CD4-positive, alpha-beta T cell (primary cell): Measurements from ENCODE around the gene BTBD2. TPM values are rescaled to one million over a fixed set of nuclear protein-coding genes. Genes with fewer than 3 reads are reported as not detected.

ENCODE experiments used
- ATAC-seq: fragments of 200-7000 bp; cut with Tn5 transposase; one replicate; pipeline ENCODE4 v1.10.0; 2022; ENCODE audit warnings: mild to moderate bottlenecking; ENCODE audit not compliant: poor library complexity
- CTCF ChIA-PET: fragments of 350-600 bp; sonication (Branson Sonifier 250); formaldehyde crosslinking; loops from one replicate; lab custom pipeline; 2021; ENCODE audit warnings: antibody characterized with exemption, inconsistent platforms; lab: Charles Lee
- POLR2A ChIA-PET: fragments of 350-600 bp; sonication (Branson Sonifier 250); formaldehyde crosslinking; loops from one replicate; lab custom pipeline; 2021; ENCODE audit warnings: antibody characterized with exemption, inconsistent platforms; lab: Charles Lee
- DNase-seq, 14 experiments: peaks; one replicate each; pipeline ENCODE4 v3.0.0-alpha.2; 2013 to 2020; ENCODE audit warnings: mixed read lengths in 2 of 14
- H3K27ac ChIP-seq, 2 donors: one replicate each; pipeline versions ENCODE4 v1.5.1 to v1.7.0; 2013; ENCODE audit warnings: low read length in 2 of 2, low read depth in 1 of 2, mild to moderate bottlenecking in 1 of 2
- H3K27me3 ChIP-seq, 2 experiments: 1 replicate in 1 of 2; 2 replicates in 1 of 2; pipeline versions ENCODE4 v1.6.1 to v1.7.0; 2013; ENCODE audit warnings: low read length in 2 of 2, control low read depth in 1 of 2, mild to moderate bottlenecking in 1 of 2, moderate library complexity in 1 of 2; ENCODE audit not compliant: insufficient read depth in 2 of 2, control insufficient read depth in 1 of 2
- H3K36me3 ChIP-seq: one replicate; pipeline ENCODE4 v1.6.1; 2013; ENCODE audit warnings: low read length, control low read depth; ENCODE audit not compliant: insufficient read depth
- H3K4me1 ChIP-seq: one replicate; pipeline ENCODE4 v1.6.1; 2013; ENCODE audit warnings: low read length, control low read depth; ENCODE audit not compliant: insufficient read depth
- H3K4me3 ChIP-seq: one replicate; pipeline ENCODE4 v1.5.1; 2013; ENCODE audit warnings: mild to moderate bottlenecking, low read length, moderate library complexity
- H3K9me3 ChIP-seq, 2 experiments: 1 replicate in 1 of 2; 2 replicates in 1 of 2; pipeline versions ENCODE4 v1.6.1 to v1.7.0; 2013; ENCODE audit warnings: low read length in 2 of 2, mild to moderate bottlenecking in 2 of 2, control low read depth in 1 of 2, moderate library complexity in 1 of 2; ENCODE audit not compliant: control insufficient read depth in 1 of 2, insufficient read depth in 1 of 2
- H3K27ac Mint-ChIP-seq: one replicate; pipeline ENCODE4 v1.8.0; 2020; ENCODE audit warnings: mixed read lengths
- H3K27me3 Mint-ChIP-seq: one replicate; pipeline ENCODE4 v1.8.0; 2021; ENCODE audit warnings: mixed read lengths
- H3K36me3 Mint-ChIP-seq: one replicate; pipeline ENCODE4 v1.8.0; 2021; ENCODE audit warnings: low read depth, mixed read lengths
- H3K4me1 Mint-ChIP-seq: one replicate; pipeline ENCODE4 v1.8.0; 2021; ENCODE audit warnings: low read depth, mixed read lengths
- H3K4me3 Mint-ChIP-seq: one replicate; pipeline ENCODE4 v1.8.0; 2020; ENCODE audit warnings: mild to moderate bottlenecking, mixed read lengths
- H3K9me3 Mint-ChIP-seq: one replicate; pipeline ENCODE4 v1.8.0; 2020; ENCODE audit warnings: mixed read lengths
- intact Hi-C, 2 experiments: fragments of 100-400 bp; cut with DNase I in 1 of 2; cut with micrococcal nuclease in 1 of 2; formaldehyde crosslinking; loops; one replicate each; pipeline versions ENCODE4 v1.15.1 to v1.9.0; 2023 to 2025; cut with DNase I, micrococcal nuclease
- total RNA-seq, 174 experiments: library from RNA in 2 of 174; stranded (reverse) in 2 of 174; gene quantifications; one replicate each; pipeline ENCODE4 v1.2.3 and lab custom pipeline; 2021 to 2026
- TF ChIP-seq, protein P1 (sequence below): fragments of 200-600 bp; IDR thresholded peaks from one replicate; pipeline ENCODE4 v1.8.0; 2022; ENCODE audit warnings: antibody characterized with exemption, mild to moderate bottlenecking

BTBD2 gene
- total RNA-seq, 2 experiments from 2014 or later: 44.4 to 44.9 TPM

DNA sequence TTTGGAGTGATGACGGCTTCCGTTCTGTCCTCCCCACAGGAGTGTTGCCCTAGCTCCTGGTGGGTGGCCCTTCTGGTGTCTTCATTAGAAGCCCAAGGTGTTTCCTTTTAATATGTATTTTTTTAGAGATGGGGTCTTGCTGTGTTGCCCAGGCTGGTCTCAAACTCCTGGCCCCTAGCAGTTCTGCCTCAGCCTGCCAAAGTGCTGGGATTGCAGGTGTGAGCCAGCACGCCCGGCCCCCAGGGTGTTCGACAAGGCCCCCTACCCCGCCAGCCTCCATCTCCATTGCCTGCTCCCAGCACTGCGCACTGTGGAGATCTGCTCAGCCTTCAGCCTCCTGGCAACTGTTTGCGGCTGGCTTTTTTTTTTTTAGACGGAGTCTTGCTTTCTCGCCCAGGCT lies 31.2 kb downstream of the BTBD2 start:
- Mint-ChIP-seq H3K27ac (no peak overlapping the region), H3K27me3 (no peaks in the 10 kb centered on the region), H3K9me3 (no peaks in the 10 kb centered on the region), H3K36me3 (peaks cover 53% of the 10 kb centered on the region), H3K4me3 (no peak overlapping the region), H3K4me1 (no peaks in the 10 kb centered on the region)
- no peak overlapping the region for H3K27ac ChIP-seq
- no peaks in the 10 kb centered on the region for H3K4me1 ChIP-seq
- peaks cover 65% of the 10 kb centered on the region for H3K36me3 ChIP-seq
- ChIA-PET POLR2A (no interaction called here), CTCF (no interaction called here)
- H3K27me3 ChIP-seq: no peaks in the 10 kb centered on the region
- no peaks in the 10 kb centered on the region for H3K9me3 ChIP-seq
- TF ChIP-seq, protein P1, sequence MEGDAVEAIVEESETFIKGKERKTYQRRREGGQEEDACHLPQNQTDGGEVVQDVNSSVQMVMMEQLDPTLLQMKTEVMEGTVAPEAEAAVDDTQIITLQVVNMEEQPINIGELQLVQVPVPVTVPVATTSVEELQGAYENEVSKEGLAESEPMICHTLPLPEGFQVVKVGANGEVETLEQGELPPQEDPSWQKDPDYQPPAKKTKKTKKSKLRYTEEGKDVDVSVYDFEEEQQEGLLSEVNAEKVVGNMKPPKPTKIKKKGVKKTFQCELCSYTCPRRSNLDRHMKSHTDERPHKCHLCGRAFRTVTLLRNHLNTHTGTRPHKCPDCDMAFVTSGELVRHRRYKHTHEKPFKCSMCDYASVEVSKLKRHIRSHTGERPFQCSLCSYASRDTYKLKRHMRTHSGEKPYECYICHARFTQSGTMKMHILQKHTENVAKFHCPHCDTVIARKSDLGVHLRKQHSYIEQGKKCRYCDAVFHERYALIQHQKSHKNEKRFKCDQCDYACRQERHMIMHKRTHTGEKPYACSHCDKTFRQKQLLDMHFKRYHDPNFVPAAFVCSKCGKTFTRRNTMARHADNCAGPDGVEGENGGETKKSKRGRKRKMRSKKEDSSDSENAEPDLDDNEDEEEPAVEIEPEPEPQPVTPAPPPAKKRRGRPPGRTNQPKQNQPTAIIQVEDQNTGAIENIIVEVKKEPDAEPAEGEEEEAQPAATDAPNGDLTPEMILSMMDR: no peak
- intact Hi-C loops: no loop called here
- H3K4me3 ChIP-seq: no peak overlapping the region
- DNase-seq (no peak), ATAC-seq (no peak)

DNA sequence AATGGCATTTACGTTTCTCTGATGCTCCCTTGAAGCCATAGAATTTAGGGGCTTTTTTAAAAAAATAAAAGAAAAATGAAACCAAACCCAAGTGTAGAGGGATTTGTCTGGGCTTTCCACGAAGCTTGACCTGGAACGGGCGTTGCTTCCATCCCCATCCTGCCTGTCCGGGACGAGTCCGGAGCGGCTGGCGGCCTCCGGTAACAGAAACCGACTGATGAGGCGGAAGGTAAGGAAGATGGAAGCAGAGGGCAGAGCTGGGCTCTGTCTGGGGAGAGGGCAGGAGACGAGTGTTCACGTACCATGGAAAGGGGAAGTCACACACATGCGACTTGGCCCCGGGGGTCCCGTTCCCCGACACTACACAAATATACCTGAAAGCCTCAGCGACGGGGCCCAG lies 34.3 kb downstream of the BTBD2 start:
- peaks cover 40% of the 10 kb centered on the region for H3K36me3 Mint-ChIP-seq
- H3K4me1 Mint-ChIP-seq: no peaks in the 10 kb centered on the region
- no peaks in the 10 kb centered on the region for H3K9me3 Mint-ChIP-seq
- ChIA-PET POLR2A (no interaction called here), CTCF (no interaction called here)
- Histone ChIP-seq H3K36me3 (peaks cover 61% of the 10 kb centered on the region), H3K27me3 (no peaks in the 10 kb centered on the region), H3K4me3 (no peak overlapping the region), H3K4me1 (peaks cover 3% of the 10 kb centered on the region), H3K27ac (no peak overlapping the region), H3K9me3 (no peaks in the 10 kb centered on the region)
- intact Hi-C loops: no loop called here
- H3K27me3 Mint-ChIP-seq: no peaks in the 10 kb centered on the region
- TF ChIP-seq, protein P1: no peak
- ATAC-seq (no peak), DNase-seq (no peak)
- H3K27ac Mint-ChIP-seq: no peak overlapping the region
- no peak overlapping the region for H3K4me3 Mint-ChIP-seq

DNA sequence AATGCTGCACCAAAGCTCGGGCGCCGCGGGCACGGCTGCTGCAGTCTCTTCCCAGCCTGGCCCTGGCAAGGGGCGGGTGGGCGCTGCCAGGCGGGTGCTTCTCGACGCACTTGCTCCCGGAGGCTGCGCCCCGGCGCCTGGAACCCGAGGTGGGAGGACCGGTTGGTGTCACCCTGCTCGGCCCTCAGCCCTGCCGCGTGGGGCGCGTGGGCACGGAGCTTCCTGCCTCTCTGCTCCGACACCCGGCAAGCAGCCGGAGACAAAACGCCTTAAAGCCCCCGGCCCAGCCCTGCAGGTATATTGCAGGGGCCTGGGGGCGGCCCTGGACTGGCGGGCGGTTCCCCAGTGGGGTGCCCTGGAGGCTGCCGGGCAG lies 34.7 kb downstream of the BTBD2 start:
- intact Hi-C loops: no loop called here
- ATAC-seq (no peak), DNase-seq (no peak)
- no peaks in the 10 kb centered on the region for H3K27me3 ChIP-seq
- H3K4me3 Mint-ChIP-seq: no peak overlapping the region
- no peaks in the 10 kb centered on the region for H3K9me3 ChIP-seq
- peaks cover 3% of the 10 kb centered on the region for H3K4me1 ChIP-seq
- H3K27ac Mint-ChIP-seq: no peak overlapping the region
- no peaks in the 10 kb centered on the region for H3K4me1 Mint-ChIP-seq
- H3K4me3 ChIP-seq: no peak overlapping the region
- CTCF ChIA-PET: no interaction called here
- H3K27me3 Mint-ChIP-seq: no peaks in the 10 kb centered on the region
- peaks cover 40% of the 10 kb centered on the region for H3K36me3 Mint-ChIP-seq
- no peaks in the 10 kb centered on the region for H3K9me3 Mint-ChIP-seq
- POLR2A ChIA-PET: no interaction called here
- no peak overlapping the region for H3K27ac ChIP-seq
- H3K36me3 ChIP-seq: peaks cover 61% of the 10 kb centered on the region
- TF ChIP-seq, protein P1: no peak
